WTC11 (cell line): ENCODE data around the gene FAM124A. TPM values are rescaled to one million over a fixed set of nuclear protein-coding genes. Genes with fewer than 3 reads are reported as not detected.

Experiments used
- ATAC-seq: fragments of 200-7000 bp; cut with Tn5 transposase; 2 replicates; pipeline ENCODE4 v1.10.0; 2021; ENCODE audit warnings: mild to moderate bottlenecking, moderate library complexity
- CTCF ChIA-PET: fragments of 300-600 bp; sonication (Branson Sonifier 250); formaldehyde crosslinking; loops from one replicate; lab custom pipeline; 2021; ENCODE audit warnings: antibody characterized with exemption; lab: Charles Lee
- POLR2A ChIA-PET: fragments of 350-600 bp; sonication (Branson Sonifier 250); formaldehyde crosslinking; loops from one replicate; lab custom pipeline; 2021; ENCODE audit warnings: antibody characterized with exemption; lab: Charles Lee
- DNase-seq: peaks from one replicate; pipeline ENCODE4 v3.0.0; 2021; ENCODE audit warnings: low spot score
- H3K27ac Mint-ChIP-seq: 2 replicates; pipeline ENCODE4 v1.8.0; 2021; ENCODE audit warnings: mixed read lengths
- H3K27me3 Mint-ChIP-seq: 2 replicates; pipeline ENCODE4 v1.8.0; 2021; ENCODE audit warnings: low read depth, mild to moderate bottlenecking, moderate library complexity, mixed read lengths
- H3K36me3 Mint-ChIP-seq: 2 replicates; pipeline ENCODE4 v1.8.0; 2021; ENCODE audit warnings: mixed read lengths
- H3K4me1 Mint-ChIP-seq: 2 replicates; pipeline ENCODE4 v1.8.0; 2022; ENCODE audit warnings: mixed read lengths
- H3K4me3 Mint-ChIP-seq: 2 replicates; pipeline ENCODE4 v1.8.0; 2021; ENCODE audit warnings: mild to moderate bottlenecking, moderate library complexity, mixed read lengths
- H3K9me3 Mint-ChIP-seq: 2 replicates; pipeline ENCODE4 v1.8.0; 2021; ENCODE audit warnings: mixed read lengths
- CBFB ChIP-seq: sonication (generic); formaldehyde crosslinking; IDR thresholded peaks from 2 replicates; pipeline ENCODE4 v1.8.1; 2022; ENCODE audit warnings: mild to moderate bottlenecking, low read depth, missing genetic modification reagents
- ELF4 ChIP-seq: sonication (generic); formaldehyde crosslinking; IDR thresholded peaks from 2 replicates; pipeline ENCODE4 v1.8.1; 2022; ENCODE audit warnings: low read depth, mild to moderate bottlenecking, moderate library complexity, missing genetic modification reagents
- IRF2 ChIP-seq: sonication (generic); formaldehyde crosslinking; IDR thresholded peaks from 2 replicates; pipeline ENCODE4 v1.8.0; 2022; ENCODE audit warnings: low read depth, missing genetic modification reagents, borderline replicate concordance
- JUN ChIP-seq: sonication (generic); formaldehyde crosslinking; IDR thresholded peaks from 2 replicates; pipeline ENCODE4 v1.8.0; 2023; ENCODE audit warnings: mild to moderate bottlenecking, missing genetic modification reagents
- MXD4 ChIP-seq: fragments of 250-450 bp; sonication (Bioruptor Pico); IDR thresholded peaks from 2 replicates; pipeline ENCODE4 v1.8.0; 2021; ENCODE audit warnings: mild to moderate bottlenecking, moderate library complexity, borderline replicate concordance
- RELA ChIP-seq: sonication (generic); formaldehyde crosslinking; IDR thresholded peaks from 2 replicates; pipeline ENCODE4 v1.8.1; 2022; ENCODE audit warnings: missing genetic modification reagents, mild to moderate bottlenecking, borderline replicate concordance
- SMAD3 ChIP-seq: sonication (generic); formaldehyde crosslinking; IDR thresholded peaks from 2 replicates; pipeline ENCODE4 v1.8.0; 2022; ENCODE audit warnings: missing genetic modification reagents, mild to moderate bottlenecking, borderline replicate concordance
- ZBTB21 ChIP-seq: sonication (generic); formaldehyde crosslinking; IDR thresholded peaks from 2 replicates; pipeline ENCODE4 v1.8.1; 2023; ENCODE audit warnings: mild to moderate bottlenecking, missing genetic modification reagents, borderline replicate concordance
- total RNA-seq: library from RNA; stranded (reverse); gene quantifications from 3 replicates; pipeline ENCODE4 v1.2.3, GENCODE V29; 2021
- TF ChIP-seq, protein P1 (sequence below): sonication (generic); formaldehyde crosslinking; IDR thresholded peaks from 2 replicates; pipeline ENCODE4 v1.8.1; 2022; ENCODE audit warnings: low read depth, mild to moderate bottlenecking, moderate library complexity, missing genetic modification reagents, borderline replicate concordance
- TF ChIP-seq, protein P2 (sequence below): fragments of 250-450 bp; sonication (Bioruptor Pico); IDR thresholded peaks from 2 replicates; pipeline ENCODE4 v1.9.0; 2021; ENCODE audit warnings: moderate library complexity, mild to moderate bottlenecking, inconsistent platforms, borderline replicate concordance
- TF ChIP-seq, protein P3 (sequence below): sonication (generic); formaldehyde crosslinking; IDR thresholded peaks from 2 replicates; pipeline ENCODE4 v1.8.1; 2023; ENCODE audit warnings: mild to moderate bottlenecking, missing genetic modification reagents, moderate library complexity
- TF ChIP-seq, protein P4 (sequence below): sonication (generic); formaldehyde crosslinking; IDR thresholded peaks from 2 replicates; pipeline ENCODE4 v1.8.1; 2022; ENCODE audit warnings: mild to moderate bottlenecking, missing genetic modification reagents, moderate library complexity, borderline replicate concordance
- TF ChIP-seq, protein P5 (sequence below): sonication (generic); formaldehyde crosslinking; IDR thresholded peaks from 2 replicates; pipeline ENCODE4 v1.8.0; 2022; ENCODE audit warnings: mild to moderate bottlenecking, missing genetic modification reagents
- TF ChIP-seq, protein P6 (sequence below): sonication (generic); formaldehyde crosslinking; IDR thresholded peaks from 2 replicates; pipeline ENCODE4 v1.8.1; 2023; ENCODE audit warnings: mild to moderate bottlenecking, missing genetic modification reagents, borderline replicate concordance
- TF ChIP-seq, protein P7 (sequence below): fragments of 250-450 bp; sonication (Bioruptor Pico); IDR thresholded peaks from 2 replicates; pipeline ENCODE4 v1.9.0; 2021; ENCODE audit warnings: mild to moderate bottlenecking, borderline replicate concordance
- TF ChIP-seq, protein P8 (sequence below): fragments of 250-450 bp; sonication (Bioruptor Pico); conservative IDR thresholded peaks from 2 replicates; pipeline ENCODE4 v1.9.0; 2021; ENCODE audit warnings: mild to moderate bottlenecking
- TF ChIP-seq, protein P9 (sequence below): sonication (generic); formaldehyde crosslinking; IDR thresholded peaks from 2 replicates; pipeline ENCODE4 v1.8.1; 2022; ENCODE audit warnings: mild to moderate bottlenecking, moderate library complexity, missing genetic modification reagents

Gene FAM124A
- total RNA-seq, 1 experiment from 2014 or later, result 45.8 TPM

DNA sequence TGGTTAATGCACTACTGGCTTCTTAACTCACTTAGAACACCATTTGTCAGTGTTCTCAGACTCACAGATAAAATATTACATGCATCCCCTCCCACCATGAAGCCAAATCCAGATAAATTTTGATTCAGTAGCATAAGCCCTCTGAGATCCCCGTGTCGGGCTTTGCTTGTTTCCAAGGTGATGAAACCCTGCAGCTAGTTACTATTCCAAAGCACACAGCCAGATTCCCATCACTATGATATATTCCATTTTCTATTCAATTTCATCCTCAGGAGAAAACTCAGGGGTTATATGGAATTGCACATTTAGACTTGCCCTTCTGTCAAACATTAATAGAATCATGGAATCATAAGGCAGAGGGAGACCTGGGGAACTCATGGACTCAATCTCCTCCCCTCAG lies 9.4 kb upstream of the FAM124A start:
- CTCF ChIA-PET, result interaction anchor here (0.5 to 1.6 kb wide), 2 partner anchors 87 to 566 kb away, joined by 3 to 4 read pairs; no protein-coding TSS in a partner anchor
- no peak for TF ChIP-seq ELF4
- TF ChIP-seq, protein P1, sequence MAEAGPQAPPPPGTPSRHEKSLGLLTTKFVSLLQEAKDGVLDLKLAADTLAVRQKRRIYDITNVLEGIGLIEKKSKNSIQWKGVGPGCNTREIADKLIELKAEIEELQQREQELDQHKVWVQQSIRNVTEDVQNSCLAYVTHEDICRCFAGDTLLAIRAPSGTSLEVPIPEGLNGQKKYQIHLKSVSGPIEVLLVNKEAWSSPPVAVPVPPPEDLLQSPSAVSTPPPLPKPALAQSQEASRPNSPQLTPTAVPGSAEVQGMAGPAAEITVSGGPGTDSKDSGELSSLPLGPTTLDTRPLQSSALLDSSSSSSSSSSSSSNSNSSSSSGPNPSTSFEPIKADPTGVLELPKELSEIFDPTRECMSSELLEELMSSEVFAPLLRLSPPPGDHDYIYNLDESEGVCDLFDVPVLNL, result no peak
- TF ChIP-seq, protein P2, sequence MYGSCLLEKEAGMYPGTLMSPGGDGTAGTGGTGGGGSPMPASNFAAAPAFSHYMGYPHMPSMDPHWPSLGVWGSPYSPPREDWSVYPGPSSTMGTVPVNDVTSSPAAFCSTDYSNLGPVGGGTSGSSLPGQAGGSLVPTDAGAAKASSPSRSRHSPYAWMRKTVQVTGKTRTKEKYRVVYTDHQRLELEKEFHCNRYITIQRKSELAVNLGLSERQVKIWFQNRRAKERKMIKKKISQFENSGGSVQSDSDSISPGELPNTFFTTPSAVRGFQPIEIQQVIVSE, result no peak
- no peak for TF ChIP-seq CBFB (CRISPR knock-in tag)
- TF ChIP-seq IRF2 (CRISPR knock-in tag), result no peak
- TF ChIP-seq JUN (CRISPR knock-in tag), result no peak
- TF ChIP-seq, protein P3, sequence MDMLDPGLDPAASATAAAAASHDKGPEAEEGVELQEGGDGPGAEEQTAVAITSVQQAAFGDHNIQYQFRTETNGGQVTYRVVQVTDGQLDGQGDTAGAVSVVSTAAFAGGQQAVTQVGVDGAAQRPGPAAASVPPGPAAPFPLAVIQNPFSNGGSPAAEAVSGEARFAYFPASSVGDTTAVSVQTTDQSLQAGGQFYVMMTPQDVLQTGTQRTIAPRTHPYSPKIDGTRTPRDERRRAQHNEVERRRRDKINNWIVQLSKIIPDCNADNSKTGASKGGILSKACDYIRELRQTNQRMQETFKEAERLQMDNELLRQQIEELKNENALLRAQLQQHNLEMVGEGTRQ (CRISPR knock-in tag), result no peak
- TF ChIP-seq, protein P4, sequence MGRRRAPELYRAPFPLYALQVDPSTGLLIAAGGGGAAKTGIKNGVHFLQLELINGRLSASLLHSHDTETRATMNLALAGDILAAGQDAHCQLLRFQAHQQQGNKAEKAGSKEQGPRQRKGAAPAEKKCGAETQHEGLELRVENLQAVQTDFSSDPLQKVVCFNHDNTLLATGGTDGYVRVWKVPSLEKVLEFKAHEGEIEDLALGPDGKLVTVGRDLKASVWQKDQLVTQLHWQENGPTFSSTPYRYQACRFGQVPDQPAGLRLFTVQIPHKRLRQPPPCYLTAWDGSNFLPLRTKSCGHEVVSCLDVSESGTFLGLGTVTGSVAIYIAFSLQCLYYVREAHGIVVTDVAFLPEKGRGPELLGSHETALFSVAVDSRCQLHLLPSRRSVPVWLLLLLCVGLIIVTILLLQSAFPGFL (CRISPR knock-in tag), result no peak
- TF ChIP-seq ZBTB21 (CRISPR knock-in tag), result no peak
- TF ChIP-seq RELA (CRISPR knock-in tag), result no peak
- TF ChIP-seq, protein P5, sequence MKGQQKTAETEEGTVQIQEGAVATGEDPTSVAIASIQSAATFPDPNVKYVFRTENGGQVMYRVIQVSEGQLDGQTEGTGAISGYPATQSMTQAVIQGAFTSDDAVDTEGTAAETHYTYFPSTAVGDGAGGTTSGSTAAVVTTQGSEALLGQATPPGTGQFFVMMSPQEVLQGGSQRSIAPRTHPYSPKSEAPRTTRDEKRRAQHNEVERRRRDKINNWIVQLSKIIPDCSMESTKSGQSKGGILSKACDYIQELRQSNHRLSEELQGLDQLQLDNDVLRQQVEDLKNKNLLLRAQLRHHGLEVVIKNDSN (CRISPR knock-in tag), result no peak
- no peak for TF ChIP-seq MXD4 (CRISPR knock-in tag)
- TF ChIP-seq, protein P6, sequence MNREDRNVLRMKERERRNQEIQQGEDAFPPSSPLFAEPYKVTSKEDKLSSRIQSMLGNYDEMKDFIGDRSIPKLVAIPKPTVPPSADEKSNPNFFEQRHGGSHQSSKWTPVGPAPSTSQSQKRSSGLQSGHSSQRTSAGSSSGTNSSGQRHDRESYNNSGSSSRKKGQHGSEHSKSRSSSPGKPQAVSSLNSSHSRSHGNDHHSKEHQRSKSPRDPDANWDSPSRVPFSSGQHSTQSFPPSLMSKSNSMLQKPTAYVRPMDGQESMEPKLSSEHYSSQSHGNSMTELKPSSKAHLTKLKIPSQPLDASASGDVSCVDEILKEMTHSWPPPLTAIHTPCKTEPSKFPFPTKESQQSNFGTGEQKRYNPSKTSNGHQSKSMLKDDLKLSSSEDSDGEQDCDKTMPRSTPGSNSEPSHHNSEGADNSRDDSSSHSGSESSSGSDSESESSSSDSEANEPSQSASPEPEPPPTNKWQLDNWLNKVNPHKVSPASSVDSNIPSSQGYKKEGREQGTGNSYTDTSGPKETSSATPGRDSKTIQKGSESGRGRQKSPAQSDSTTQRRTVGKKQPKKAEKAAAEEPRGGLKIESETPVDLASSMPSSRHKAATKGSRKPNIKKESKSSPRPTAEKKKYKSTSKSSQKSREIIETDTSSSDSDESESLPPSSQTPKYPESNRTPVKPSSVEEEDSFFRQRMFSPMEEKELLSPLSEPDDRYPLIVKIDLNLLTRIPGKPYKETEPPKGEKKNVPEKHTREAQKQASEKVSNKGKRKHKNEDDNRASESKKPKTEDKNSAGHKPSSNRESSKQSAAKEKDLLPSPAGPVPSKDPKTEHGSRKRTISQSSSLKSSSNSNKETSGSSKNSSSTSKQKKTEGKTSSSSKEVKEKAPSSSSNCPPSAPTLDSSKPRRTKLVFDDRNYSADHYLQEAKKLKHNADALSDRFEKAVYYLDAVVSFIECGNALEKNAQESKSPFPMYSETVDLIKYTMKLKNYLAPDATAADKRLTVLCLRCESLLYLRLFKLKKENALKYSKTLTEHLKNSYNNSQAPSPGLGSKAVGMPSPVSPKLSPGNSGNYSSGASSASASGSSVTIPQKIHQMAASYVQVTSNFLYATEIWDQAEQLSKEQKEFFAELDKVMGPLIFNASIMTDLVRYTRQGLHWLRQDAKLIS (CRISPR knock-in tag), result no peak
- TF ChIP-seq, protein P7, sequence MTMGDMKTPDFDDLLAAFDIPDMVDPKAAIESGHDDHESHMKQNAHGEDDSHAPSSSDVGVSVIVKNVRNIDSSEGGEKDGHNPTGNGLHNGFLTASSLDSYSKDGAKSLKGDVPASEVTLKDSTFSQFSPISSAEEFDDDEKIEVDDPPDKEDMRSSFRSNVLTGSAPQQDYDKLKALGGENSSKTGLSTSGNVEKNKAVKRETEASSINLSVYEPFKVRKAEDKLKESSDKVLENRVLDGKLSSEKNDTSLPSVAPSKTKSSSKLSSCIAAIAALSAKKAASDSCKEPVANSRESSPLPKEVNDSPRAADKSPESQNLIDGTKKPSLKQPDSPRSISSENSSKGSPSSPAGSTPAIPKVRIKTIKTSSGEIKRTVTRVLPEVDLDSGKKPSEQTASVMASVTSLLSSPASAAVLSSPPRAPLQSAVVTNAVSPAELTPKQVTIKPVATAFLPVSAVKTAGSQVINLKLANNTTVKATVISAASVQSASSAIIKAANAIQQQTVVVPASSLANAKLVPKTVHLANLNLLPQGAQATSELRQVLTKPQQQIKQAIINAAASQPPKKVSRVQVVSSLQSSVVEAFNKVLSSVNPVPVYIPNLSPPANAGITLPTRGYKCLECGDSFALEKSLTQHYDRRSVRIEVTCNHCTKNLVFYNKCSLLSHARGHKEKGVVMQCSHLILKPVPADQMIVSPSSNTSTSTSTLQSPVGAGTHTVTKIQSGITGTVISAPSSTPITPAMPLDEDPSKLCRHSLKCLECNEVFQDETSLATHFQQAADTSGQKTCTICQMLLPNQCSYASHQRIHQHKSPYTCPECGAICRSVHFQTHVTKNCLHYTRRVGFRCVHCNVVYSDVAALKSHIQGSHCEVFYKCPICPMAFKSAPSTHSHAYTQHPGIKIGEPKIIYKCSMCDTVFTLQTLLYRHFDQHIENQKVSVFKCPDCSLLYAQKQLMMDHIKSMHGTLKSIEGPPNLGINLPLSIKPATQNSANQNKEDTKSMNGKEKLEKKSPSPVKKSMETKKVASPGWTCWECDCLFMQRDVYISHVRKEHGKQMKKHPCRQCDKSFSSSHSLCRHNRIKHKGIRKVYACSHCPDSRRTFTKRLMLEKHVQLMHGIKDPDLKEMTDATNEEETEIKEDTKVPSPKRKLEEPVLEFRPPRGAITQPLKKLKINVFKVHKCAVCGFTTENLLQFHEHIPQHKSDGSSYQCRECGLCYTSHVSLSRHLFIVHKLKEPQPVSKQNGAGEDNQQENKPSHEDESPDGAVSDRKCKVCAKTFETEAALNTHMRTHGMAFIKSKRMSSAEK (CRISPR knock-in tag), result no peak
- TF ChIP-seq SMAD3 (CRISPR knock-in tag), result no peak
- TF ChIP-seq, protein P8, sequence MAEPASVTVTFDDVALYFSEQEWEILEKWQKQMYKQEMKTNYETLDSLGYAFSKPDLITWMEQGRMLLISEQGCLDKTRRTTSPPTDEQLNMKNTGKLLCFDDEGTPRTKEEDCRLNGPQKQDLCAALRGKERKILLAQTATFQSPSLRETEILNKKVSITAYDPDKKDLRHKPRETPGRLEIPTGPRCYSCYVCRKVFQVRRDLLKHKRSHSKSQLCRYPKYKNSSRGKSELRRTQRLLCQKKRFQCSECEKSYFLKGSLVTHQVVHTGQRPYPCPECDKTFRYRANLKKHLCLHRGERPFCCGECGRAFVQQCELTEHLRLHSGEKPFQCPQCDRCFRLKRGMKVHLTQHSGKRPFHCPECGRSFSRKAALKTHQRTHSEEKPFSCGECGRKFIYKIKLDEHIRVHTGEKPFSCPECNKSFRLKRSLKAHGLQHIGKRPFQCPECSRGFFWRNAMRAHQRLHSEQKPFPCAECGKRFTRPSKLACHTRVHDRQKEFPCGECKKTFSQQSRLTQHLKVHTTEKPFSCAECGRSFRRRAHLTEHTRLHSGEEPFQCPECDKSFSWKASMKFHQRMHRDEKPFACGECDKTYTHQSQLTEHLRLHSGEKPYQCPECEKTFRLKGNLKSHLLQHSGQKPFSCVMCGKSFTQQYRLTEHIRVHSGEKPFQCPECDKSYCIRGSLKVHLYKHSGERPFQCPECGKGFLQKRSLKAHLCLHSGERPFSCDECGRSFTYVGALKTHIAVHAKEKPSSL (CRISPR knock-in tag), result no peak
- TF ChIP-seq, protein P9, sequence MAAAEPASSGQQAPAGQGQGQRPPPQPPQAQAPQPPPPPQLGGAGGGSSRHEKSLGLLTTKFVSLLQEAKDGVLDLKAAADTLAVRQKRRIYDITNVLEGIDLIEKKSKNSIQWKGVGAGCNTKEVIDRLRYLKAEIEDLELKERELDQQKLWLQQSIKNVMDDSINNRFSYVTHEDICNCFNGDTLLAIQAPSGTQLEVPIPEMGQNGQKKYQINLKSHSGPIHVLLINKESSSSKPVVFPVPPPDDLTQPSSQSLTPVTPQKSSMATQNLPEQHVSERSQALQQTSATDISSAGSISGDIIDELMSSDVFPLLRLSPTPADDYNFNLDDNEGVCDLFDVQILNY (CRISPR knock-in tag), result no peak
- TF ChIP-seq, all 79 proteins: peak for 0
- ATAC-seq, result no peak

More for the DNA sequence above, 9.4 kb upstream of the FAM124A start:
- no peak overlapping the region for H3K27ac Mint-ChIP-seq
- peaks cover 50% of the 10 kb centered on the region for H3K4me1 Mint-ChIP-seq
- POLR2A ChIA-PET, result no interaction called here
- peaks cover 22% of the 10 kb centered on the region for H3K27me3 Mint-ChIP-seq
- peaks cover 10% of the 10 kb centered on the region for H3K36me3 Mint-ChIP-seq
- no peak overlapping the region for H3K4me3 Mint-ChIP-seq
- DNase-seq, result no peak
- peaks cover 17% of the 10 kb centered on the region for H3K9me3 Mint-ChIP-seq
